ENCODE data around the gene LRP3.

- no peak for TF ChIP-seq CTCF (conservative IDR thresholded peaks at IDR 0.05 in 1 of 2, IDR thresholded peaks at IDR 0.05 in 1 of 2; ENCODE audit: low read depth in 1 of 2, low read length in 2 of 2)
- no peak for TF ChIP-seq EZH2 (IDR thresholded peaks at IDR 0.05; ENCODE audit: low read length, missing control alignments)
These were observed 7.0 kb upstream of the LRP3 start for GRCh38 chr19:33187183-33187540.

Data from fibroblast of lung (primary cell).